NCI-H1092 (cell line): Measurements from ENCODE around the gene PLCB2.

Experiments used
- DNase-seq: peaks from one replicate; lab custom pipeline; 2025; lab: John Stamatoyannopoulos, UW

Gene PLCB2

DNA sequence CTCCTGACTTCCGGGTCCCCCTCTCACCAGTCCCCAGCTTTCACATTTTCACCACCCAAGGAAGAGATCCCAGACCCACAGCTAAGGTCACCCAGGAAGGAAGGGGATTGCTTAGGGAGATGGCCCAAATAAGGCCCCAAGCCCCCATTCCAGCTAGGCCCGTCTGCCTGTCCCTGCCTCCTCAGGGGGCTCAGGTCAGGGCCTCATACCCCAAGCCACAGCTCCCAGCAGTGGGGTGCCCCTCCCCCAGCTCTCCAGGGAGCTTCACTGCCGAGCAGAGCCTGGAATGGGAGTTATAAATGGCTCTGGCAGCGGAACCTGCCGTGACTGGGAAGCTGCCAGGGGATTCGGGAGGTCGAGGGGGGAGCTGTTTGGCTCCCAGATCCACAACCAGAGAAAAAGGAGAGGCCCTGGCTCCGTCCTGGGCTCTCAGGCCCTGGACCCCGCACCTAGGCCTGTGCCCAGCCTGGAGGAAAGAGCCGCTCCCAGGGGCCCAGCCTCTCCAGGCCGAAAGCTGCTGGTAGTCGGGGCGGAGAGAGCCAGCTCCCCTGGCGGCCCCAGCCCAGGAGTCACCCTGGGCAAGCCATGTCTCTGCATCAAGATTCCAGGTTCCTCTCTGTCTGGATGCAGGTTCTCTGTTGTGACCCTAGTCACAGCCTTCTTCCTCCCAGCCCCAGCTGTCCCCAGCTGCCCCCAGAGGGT, 32.5 kb upstream of the PLCB2 start:
- peak; percentile 58 for DNase-seq

DNA sequence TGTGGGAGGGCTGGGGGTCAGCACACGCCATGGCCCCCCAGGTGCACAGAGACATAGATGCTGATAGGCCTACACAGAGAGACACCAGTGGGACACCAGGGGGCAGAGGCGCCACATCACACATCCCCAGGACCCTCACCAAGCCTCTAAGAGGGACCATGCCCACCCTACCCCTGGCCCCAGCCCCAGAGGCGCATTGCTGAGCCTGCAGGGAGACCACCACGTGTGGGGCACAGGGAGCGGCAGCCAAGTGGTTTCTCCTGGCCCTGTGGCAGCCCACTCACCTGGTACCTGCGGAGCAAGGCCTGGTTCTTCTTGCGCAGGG, 31.8 kb upstream of the PLCB2 start:
- DNase-seq: no peak

DNA sequence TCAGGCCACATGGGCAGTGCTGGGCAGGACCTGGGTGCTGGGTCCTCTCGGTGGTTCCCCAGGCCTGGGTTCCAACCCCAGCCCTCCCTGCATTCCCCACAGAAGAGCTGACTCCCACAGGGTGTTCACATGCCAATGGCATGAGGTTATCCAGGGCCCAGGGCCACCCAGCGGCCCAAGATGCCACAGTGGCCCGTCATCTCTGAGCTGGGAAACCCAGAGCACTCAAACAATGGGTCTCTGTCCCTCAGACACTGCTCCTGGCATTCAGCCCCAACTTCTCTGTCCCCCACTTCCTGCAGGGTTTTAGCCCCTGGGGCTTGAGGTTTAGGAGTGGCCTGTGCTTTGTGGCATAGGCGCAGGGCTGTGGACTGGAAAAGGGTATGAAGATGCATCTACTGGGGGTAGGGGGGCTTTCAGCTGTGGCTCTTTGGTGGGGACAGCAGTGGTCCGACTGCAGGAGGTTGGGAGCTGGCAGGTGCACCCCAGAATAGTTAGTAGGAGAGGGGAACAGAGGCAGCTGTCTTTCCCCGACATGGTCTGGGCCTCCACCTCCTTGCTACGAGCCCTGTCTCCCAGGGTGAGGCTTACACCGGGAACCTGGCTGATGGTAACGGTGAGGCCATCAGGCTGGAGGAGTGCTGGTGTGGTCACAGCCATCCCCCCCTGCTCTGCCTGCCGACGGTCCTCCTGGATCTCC, 31.3 kb upstream of the PLCB2 start:
- DNase-seq: no peak

DNA sequence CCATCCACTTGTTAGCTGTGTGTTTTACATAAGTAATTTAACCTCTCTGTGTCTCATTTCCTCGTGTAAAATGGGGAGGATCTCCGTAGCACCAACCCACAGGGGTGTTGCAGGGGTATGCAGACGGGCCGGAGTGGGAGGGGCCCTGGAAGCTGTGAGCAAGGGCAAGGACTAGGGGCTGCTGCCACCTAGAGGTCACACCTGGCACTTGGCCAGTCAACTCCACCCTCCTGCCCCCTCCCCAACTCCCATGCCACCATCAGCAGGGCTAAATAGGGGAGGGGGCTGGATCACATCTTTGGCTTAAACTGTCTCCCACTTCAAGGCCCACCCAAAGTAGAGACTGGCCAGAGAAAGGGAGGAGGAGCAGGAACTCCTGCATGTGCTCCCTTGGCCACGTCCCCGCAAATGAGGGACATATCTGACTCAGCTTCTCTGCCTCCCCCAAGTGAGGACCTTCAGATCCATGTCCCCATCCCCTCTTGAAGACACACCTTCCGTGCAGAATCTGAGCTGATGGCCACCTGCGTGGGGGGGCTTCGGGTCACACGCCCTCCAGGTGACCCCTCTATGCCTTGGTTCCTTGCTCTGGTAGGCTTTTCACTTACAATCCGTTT, 30.4 kb upstream of the PLCB2 start:
- DNase-seq: peak; percentile 60

DNA sequence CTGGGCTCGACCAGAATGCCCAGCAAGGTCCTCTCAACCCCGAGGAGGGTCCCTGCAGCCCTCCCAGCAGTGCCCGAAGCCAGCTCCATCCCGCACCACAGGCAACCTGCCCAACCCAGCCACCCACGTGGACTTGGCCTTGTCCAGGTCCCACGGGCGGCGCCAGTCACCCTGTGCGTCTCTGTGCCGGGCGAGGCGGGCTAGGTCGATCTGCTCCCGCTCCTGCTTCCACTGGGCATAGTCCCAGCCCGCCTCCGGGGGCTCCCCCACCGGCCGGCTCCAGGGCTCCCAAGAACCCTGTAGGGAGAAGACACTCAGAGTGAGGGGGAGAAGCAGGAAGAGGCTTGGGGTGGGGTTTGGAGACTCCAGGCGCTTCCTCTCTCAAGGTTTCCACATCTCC, 29.9 kb upstream of the PLCB2 start:
- DNase-seq: no peak

DNA sequence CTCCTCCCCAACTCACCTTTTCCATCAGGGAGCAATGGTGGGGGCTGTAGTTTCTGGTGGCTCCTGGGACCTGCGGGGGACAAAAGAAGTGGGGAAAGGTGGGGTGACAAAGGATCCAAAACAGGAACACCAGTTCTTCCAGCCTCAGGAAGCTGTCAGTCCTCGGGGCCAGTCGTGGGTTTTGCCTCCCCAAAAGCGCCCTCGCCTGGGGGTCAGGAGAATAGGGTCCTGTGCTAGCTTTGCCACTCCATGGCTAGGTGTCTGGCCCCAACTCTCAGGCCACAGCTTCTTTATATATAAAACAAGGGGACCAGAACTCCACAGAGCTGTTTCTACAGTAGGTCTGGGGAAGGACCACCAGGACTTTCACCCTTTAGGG, 29.0 kb upstream of the PLCB2 start:
- DNase-seq: no peak

DNA sequence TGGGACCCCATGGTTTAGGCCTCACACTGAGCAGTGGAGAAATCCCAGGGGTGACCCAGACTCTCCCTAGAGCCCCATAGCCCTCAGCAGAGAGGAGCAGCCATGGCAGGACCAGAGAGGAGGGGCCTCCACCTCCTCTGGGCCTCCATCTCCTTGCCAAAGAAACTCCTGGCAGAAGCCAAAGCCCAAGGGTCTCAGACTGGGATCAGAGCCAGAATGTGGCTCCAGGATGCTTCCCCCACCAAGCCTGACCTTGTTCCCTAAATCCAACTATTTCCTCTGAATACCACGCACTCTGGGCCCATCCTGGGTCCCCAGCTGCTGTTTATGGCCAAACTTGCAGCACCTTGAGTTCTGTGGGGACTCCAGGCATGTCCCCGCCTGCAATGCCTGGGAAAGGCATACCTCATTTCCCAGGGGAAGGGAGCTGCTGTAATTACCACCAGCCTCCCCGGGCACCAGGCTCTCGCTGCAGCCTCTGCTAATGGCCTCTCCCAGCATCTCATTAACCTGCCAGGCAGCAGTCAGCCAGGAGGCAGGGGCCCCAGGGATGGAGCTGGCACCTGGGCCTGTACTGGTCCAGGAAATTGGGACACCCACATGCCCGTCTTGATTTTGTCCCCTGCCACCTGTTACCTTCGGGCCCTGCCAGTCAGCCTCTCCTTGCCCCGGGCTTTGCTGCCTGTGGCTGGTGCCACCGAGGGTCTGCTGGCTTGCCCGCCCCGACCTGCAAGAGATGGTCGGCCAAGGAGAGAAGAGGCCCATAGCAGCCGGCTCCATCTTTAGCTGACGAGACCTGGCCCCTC, 28.4 kb upstream of the PLCB2 start:
- DNase-seq: no peak

DNA sequence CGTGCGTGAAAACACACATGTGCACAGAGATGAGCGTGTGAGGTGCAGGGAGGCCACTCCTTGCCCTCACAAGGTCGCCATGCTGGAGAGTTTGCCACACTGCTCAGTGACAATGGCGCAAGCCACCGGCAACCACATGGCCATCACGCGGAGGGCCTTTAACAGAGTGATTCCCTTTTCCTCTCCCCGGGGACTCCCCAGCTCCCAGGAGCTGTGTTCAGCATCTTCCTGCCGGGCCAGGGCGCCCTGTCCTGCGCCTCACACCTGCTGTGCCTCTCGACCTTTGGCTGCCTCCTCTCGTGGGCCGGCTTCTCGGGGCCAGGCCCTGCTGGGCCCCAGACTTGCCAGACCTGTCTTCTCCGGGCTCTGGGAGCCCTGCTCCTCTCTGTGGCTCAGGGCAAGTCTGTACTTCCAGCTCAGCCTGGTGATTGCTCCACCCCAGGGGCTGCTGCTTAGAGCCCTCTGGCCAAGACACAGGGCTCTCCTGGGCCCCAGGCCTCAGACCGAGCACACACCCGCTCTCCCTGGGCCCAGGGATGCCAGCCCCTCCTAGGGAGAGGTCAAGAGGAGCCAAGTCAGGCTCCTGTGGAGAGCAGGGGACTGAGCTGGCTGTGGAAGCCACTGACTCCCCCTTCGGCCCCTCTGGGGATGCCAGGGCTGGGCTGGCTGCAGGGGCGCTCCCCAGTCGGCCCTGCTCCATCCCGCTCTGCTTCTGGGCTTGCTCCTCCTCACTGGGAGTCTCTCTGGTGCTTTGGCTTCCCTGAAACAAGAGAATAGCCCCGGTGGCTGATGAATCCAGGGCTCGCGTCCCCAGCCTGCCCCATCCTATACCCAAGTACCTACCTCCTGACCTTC, 27.4 kb upstream of the PLCB2 start:
- no peak for DNase-seq

DNA sequence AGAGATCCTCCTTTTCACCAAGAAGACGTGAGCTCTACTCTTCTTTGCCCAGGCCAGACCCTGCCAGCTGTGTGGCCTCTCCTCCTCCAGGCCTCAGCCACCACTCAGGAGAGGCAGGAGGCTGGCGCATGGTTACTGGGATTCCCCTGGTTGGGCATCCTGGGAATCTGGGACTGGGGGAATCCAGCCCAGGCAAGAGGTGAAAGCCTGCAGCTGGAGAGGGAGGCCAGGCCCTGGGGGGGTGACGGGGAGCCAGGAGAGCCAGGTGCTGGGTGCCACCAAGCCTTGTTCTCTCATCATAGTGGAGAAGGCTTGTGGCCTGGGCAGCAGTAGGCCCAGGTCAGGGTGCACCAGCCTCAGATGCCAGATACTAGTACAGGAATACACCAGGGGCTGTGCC, 26.8 kb upstream of the PLCB2 start:
- no peak for DNase-seq

DNA sequence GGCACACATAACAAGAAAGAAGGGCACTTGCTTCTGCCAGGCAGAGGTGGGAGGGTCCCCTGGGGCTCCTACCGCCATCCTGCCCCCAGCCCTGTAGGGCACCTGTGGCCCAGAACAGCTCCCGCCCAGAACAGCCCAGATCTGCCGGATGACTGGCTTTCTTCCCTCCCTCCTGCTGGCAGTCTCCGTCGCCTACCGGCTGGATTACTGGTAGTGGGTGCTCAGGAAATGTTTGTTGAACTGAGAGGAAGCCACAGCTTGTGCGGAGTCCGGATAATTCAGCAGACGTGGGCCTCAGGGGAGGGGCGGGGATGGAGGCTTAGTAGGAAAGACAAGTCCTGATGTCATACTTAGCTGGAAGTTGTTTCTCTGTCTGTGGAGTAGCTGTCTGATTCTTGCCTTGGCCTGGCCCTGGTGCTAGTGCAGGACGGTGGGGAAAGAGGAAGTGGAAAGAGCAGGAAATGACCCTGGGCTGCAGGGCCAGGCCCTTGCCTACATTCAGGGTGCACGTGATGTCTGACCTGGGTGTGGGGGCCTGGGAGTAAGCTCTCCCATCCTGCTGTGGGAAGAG, 26.3 kb upstream of the PLCB2 start:
- no peak for DNase-seq

DNA sequence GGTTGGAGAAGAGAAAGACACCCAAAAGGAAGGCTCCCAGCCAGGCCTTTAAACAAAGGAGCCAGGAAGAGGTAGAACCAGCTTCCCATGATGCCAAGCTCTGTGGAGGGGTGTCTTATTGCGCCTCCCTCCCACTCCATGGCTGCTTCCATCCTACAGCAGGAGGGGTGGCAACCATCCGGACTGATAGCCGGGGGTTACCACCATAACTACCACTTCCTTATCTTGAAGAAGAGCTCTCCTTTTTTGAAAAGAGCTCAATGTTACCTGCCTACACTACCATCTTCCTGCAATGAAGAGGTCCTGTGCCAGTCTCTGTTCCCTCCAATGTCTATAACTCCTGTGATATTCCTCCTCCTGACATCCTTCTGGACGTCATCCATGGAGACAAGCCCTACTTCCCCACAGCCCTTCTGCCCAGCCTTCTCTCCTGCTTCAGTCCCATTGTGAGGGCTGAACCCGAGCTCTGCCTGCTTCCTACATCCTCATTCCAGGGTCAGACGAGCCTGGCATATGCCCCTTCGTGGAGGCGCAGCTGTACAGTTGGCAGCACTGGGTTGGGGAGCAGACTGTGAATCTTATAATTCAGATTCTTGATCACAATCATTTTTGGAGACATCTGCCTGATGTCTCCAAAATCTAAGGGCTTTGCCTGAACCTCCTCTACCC, 24.5 kb upstream of the PLCB2 start:
- no peak for DNase-seq

DNA sequence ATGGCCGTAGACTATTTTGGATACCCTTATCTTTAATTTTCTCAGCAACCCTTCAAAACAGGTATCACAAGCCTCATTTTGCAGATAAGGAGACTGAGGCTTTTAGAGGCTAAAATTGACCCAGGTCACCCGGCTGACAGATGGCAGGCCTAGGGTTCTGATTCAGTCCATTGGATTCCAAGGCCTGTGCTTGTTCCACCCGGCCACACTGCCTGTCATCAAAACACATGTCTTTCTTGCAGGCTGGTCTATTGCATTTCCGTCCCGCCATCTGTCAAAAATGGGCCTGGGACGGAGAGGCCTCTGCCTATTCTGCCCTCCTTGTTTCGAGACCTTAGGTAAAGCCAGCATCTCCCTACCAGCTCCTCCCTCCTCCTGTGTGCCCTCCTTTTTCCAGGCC, 23.9 kb upstream of the PLCB2 start:
- DNase-seq: no peak

DNA sequence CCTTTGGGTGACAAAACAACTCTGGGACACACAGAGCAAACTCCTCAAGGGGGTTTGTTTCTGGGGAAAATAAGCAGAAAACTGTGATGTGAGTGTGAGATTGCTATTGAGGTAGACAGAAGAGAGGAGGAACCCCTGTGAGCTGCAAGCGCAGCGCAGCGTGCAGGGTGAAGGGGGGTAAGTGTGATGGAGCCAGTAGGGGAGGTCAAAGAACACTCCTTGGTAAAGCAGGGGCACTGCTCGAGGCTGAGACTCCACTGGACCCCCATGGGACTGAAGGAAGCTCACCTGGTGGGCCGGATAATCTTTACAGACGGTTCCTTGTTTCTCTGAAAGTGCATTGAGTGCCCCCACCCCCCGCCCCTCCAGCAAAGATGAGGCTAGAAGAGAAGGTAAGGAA, 23.3 kb upstream of the PLCB2 start:
- no peak for DNase-seq

DNA sequence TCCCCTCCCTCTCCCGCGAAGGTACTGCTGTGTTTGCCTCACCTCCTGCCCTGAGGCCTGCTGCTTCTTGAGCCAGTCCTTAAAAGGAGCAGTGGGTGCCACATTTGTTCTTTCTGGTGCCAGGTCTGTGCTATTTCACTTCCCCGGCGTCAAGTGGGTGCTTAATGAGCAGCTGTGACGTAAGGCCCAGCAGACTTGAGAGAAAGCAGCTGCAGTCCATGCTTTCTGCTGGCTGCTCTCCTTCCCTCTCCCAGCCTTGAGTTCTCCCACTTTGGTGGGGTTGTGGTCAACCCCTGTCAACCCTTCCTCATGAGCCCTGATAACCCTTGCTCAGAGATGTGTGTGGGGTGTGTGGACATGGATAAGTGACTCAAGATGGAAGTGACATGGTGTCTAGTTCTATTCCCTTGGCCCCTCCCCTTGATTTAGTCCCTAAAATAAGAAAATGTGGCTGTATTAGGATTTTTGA, 22.7 kb upstream of the PLCB2 start:
- peak; percentile 45 for DNase-seq

DNA sequence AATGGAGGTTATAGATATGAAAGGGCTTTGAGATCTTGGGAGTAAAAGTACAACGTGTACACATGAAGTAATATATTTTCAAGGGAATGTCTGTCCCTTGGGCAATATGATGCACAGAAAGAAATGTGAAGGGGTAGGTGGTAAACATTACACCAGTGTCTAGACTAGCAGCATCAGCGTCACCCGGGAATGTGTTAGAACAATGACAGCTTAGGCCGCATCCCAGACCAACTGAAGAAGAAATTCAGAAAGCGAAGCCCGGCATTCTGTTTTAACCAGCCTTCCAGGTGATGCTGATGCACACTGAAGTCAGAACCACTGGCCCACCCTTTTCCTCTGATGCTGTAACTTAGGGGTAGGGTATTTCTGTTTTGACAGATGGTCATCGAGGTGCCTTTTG, 22.1 kb upstream of the PLCB2 start:
- DNase-seq: no peak

DNA sequence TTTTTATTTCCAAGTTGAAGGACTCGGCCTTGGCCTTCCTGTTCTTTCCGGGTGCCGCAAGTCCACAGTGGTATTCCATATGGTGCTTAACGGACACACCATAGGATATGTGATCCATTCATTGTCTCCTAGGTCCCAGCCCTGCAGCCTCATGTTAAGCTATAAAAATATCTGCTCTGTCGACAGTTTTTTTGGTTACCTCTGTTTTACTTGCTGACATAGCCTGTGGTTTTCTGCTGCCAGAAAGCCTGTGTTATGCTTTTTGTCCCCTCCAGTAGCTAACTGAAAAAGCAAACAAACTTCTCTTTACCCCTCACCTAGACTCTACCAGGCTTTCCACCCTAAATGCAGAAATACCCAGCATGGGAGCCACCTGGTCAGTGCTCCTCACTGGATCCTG, 21.0 kb upstream of the PLCB2 start:
- DNase-seq: no peak

DNA sequence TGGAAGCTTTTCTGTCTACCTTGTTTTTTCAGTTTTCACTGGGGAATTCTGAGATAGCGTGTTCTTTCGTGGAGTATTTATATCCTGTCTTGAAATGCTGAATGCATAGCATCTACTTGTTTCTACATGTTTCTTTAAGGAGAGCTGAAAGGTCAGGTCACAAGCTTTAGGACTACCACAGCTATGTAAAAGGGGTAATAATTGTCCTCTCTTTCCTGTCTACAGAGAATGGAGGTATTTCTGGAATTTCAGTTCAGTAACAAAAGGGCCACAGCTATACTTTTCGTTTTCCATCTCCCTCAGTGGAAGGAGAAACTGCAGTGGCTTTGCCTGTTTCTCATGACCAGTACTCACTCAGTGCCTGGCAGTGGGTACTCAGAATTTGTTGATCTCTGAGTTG, 20.4 kb upstream of the PLCB2 start:
- DNase-seq: no peak

DNA sequence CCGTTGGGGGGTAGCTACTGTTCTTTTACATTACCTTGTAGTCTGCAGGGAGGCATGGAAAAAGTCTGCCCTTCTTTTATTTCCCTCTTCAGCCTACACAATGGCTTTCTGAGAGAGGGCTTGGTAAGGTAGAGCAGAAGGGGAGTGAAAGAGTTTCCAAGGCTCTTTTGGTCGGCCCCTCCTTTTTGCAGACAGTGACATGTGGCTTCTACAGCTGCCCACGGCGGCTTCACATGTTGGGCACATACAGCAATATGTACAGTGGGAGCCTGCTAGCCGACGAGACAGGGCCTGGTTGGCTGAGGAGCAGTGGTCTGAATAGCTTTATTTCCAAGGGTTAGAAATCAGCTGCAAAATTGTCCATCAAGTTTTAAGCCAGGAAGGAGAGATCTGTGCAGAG, 19.7 kb upstream of the PLCB2 start:
- DNase-seq: no peak

DNA sequence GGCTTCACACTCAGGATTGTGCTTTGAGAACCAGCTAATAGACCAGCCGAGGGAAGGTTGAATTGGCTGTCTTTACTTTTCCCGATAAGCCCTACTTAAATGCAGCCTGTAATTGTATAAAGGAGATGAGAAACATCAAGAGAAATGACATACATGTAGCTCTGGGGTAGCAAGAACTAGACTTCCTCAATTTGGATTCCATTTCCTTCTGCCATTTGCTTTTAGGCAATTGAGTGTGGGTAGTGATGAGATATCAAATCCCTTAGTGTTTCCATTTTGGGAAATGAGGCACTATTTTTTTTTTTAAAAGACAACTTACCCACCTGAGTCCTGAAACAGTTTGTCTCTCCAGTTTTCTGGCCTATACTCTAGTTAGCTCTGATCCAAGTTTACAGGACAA, 18.0 kb upstream of the PLCB2 start:
- no peak for DNase-seq

DNA sequence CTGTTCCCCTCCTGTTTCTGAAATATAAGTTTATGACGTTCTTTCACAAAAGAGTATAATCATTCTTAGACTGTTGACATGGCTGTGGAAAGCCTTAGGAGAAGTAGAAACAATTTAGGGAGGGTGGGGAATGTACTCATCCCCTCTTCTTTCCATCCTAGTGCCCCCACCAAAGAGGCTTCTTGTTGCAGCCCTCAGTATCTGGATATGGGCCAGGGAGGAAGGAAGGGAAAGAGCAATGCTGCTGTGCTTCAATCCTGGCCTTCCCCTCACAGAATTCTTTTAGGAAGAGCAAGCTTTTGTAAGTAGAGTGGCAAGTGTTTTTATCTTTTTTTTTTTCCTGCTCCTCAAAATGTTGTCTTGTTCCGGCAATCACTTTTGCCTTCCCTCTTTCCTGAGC, 17.5 kb upstream of the PLCB2 start:
- no peak for DNase-seq
